Activated CD4-positive, alpha-beta T cell treated with anti-CD3 and anti-CD28 coated beads for 48 hours (primary cell): ENCODE measurements around the gene NEDD8.
"Not testable (repeated sequence)": the region's sequence is repeated elsewhere in the genome, so short reads cannot be mapped to it uniquely, and the experiment has no call there.

Experiments
- DNase-seq: peaks from one replicate; pipeline ENCODE4 v3.0.0-alpha.2; 2020

NEDD8 gene

GRCh38 chr14:24219080-24219479 is 13.1 kb downstream of the NEDD8 start:
- no peak for DNase-seq

- DNase-seq, result not testable (repeated sequence)
Measured at GRCh38 chr14:24216876-24217275, 15.3 kb downstream of the NEDD8 start.

- no peak for DNase-seq
Measured at GRCh38 chr14:24216345-24216699, 15.8 kb downstream of the NEDD8 start.

GRCh38 chr14:24215495-24216344 is 16.4 kb downstream of the NEDD8 start, which contains the start of gene MDP1:
Gene MDP1 (minus strand): TSS chr14:24216066. CDS start chr14:24215955, 111 bp downstream.
- DNase-seq, result peak; percentile 89

- DNase-seq, result no peak
Measured at GRCh38 chr14:24213866-24214662, 18.1 kb downstream of the NEDD8 start.

GRCh38 chr14:24212924-24213865 is 19.0 kb downstream of the NEDD8 start, which contains the start of gene CHMP4A:
Gene CHMP4A (minus strand): TSS chr14:24213488. CDS start chr14:24213439, 49 bp downstream.
- DNase-seq, result peak; percentile 99

GRCh38 chr14:24211311-24211710 is 20.9 kb downstream of the NEDD8 start:
- no peak for DNase-seq

- no peak for DNase-seq
Measured at GRCh38 chr14:24207625-24208024, 24.5 kb downstream of the NEDD8 start.

GRCh38 chr14:24207104-24207551 is 25.0 kb downstream of the NEDD8 start:
- DNase-seq, result no peak

- no peak for DNase-seq
Measured at GRCh38 chr14:24206260-24207103, 25.7 kb downstream of the NEDD8 start.

- no peak for DNase-seq
Measured at GRCh38 chr14:24204163-24205146, 27.7 kb downstream of the NEDD8 start.

- DNase-seq, result not testable (repeated sequence)
Measured at GRCh38 chr14:24203249-24203886, 28.8 kb downstream of the NEDD8 start.

- DNase-seq, result not testable (repeated sequence)
Measured at GRCh38 chr14:24202538-24202937, 29.6 kb downstream of the NEDD8 start.

GRCh38 chr14:24198814-24199524 is 33.2 kb downstream of the NEDD8 start:
- no peak for DNase-seq

- DNase-seq, result no peak
Measured at GRCh38 chr14:24197056-24197450, 35.1 kb downstream of the NEDD8 start.

GRCh38 chr14:24196071-24197055 is 35.8 kb downstream of the NEDD8 start:
- no peak for DNase-seq

- peak; percentile 90 for DNase-seq
Measured at GRCh38 chr14:24195186-24196070, 36.7 kb downstream of the NEDD8 start, which contains the start of gene TM9SF1. Gene TM9SF1 (minus strand): TSS chr14:24195441. CDS start chr14:24195019, 422 bp downstream.
